A549 (cell line): ENCODE data around the gene ABCB4. TPM values are rescaled to one million over a fixed set of nuclear protein-coding genes. Genes with fewer than 3 reads are reported as not detected.

Experiments
- ATAC-seq, 2 experiments: fragments of 200-7000 bp in 1 of 2; fragments of >200 bp in 1 of 2; cut with Nextera tagmentation in 1 of 2; cut with Tn5 transposase in 1 of 2; 3 replicates each; pipeline versions ENCODE4 v1.8.0 to v1.9.1; 2018 to 2020; ENCODE audit warnings: mild to moderate bottlenecking in 1 of 2, moderate library complexity in 1 of 2
- CTCF ChIA-PET: fragments of 300-600 bp; sonication (Branson Sonifier 250); formaldehyde crosslinking; extraction: SDS; loops from one replicate; lab custom pipeline; 2021; ENCODE audit warnings: antibody characterized with exemption, inconsistent platforms; lab: Yijun Ruan, JAX
- POLR2A ChIA-PET: fragments of 350-600 bp; formaldehyde crosslinking; extraction: SDS; loops from one replicate; lab custom pipeline; 2021; ENCODE audit warnings: antibody characterized with exemption, inconsistent platforms; lab: Yijun Ruan, JAX
- DNase-seq, 2 experiments: peaks; one replicate each; pipeline versions ENCODE4 v3.0.0 to v3.0.0-alpha.2; 2011 to 2016; ENCODE audit warnings: low read depth in 1 of 2, low spot score in 1 of 2
- FAIRE-seq: peaks from 2 replicates; lab custom pipeline; 2011; peaks lifted over from hg19 to GRCh38; lab: Jason Lieb, UNC
- H3K27ac ChIP-seq, 2 experiments: fragments of >200 bp; sonication (Bioruptor Twin); formaldehyde crosslinking; 3 replicates each; pipeline ENCODE4 v1.5.1; 2016 to 2017
- H3K4me1 ChIP-seq: fragments of >200 bp; sonication (Bioruptor Twin); formaldehyde crosslinking; 3 replicates; pipeline ENCODE4 v1.6.1; 2016
- H3K4me2 ChIP-seq: fragments of >200 bp; sonication (Bioruptor Twin); formaldehyde crosslinking; 3 replicates; pipeline ENCODE4 v1.6.1; 2016
- H3K4me3 ChIP-seq: fragments of >200 bp; sonication (Bioruptor Twin); formaldehyde crosslinking; 3 replicates; pipeline ENCODE4 v1.5.1; 2016
- H3K9me3 ChIP-seq: fragments of >200 bp; sonication (Bioruptor Twin); formaldehyde crosslinking; 3 replicates; pipeline ENCODE4 v1.6.1; 2016
- CHD2 ChIP-seq: fragments of 150-350 bp; IDR thresholded peaks from 2 replicates; pipeline ENCODE4 v1.6.1; 2014; ENCODE audit warnings: low read length; ENCODE audit not compliant: partially characterized antibody
- CHD4 ChIP-seq: fragments of 200-600 bp; sonication (generic); IDR thresholded peaks from 2 replicates; pipeline ENCODE4 v1.6.1; 2016; ENCODE audit warnings: antibody characterized with exemption, mild to moderate bottlenecking, borderline replicate concordance
- EHMT2 ChIP-seq: fragments of 200-600 bp; sonication (generic); IDR thresholded peaks from 2 replicates; pipeline ENCODE4 v1.6.1; 2016; ENCODE audit warnings: antibody characterized with exemption, low read depth, mild to moderate bottlenecking, moderate library complexity
- EP300 ChIP-seq, 2 experiments: fragments of >200 bp; sonication (Bioruptor Twin); formaldehyde crosslinking; IDR thresholded peaks; 2 replicates in 1 of 2; 3 replicates in 1 of 2; pipeline ENCODE4 v1.6.1; 2016 to 2017
- ESRRA ChIP-seq: fragments of 150-350 bp; IDR thresholded peaks from 2 replicates; pipeline ENCODE4 v1.6.1; 2014; ENCODE audit warnings: mild to moderate bottlenecking, low read length, borderline replicate concordance
- FOXS1 ChIP-seq: fragments of 250-450 bp; sonication (Bioruptor Pico); IDR thresholded peaks from 2 replicates; pipeline ENCODE4 v1.5.0; 2020; ENCODE audit warnings: mild to moderate bottlenecking, moderate library complexity
- HDAC2 ChIP-seq: fragments of 200-600 bp; sonication (generic); IDR thresholded peaks from 2 replicates; pipeline ENCODE4 v1.6.1; 2016
- HES2 ChIP-seq: fragments of >200 bp; sonication (Bioruptor Twin); formaldehyde crosslinking; IDR thresholded peaks from 2 replicates; pipeline ENCODE4 v1.6.1; 2016
- HOXB5 ChIP-seq: fragments of 250-450 bp; sonication (Bioruptor Pico); IDR thresholded peaks from 2 replicates; pipeline ENCODE4 v1.5.0; 2020; ENCODE audit warnings: mild to moderate bottlenecking, moderate library complexity
- JUN ChIP-seq, 2 experiments: fragments of >200 bp; sonication (Bioruptor Twin); formaldehyde crosslinking; IDR thresholded peaks; 2 replicates in 1 of 2; 3 replicates in 1 of 2; pipeline ENCODE4 v1.6.1; 2016 to 2017
- JUNB ChIP-seq: fragments of >200 bp; sonication (Bioruptor Twin); formaldehyde crosslinking; IDR thresholded peaks from 2 replicates; pipeline ENCODE4 v1.6.1; 2016
- MAFK ChIP-seq: fragments of 450-650 bp; IDR thresholded peaks from 2 replicates; pipeline ENCODE4 v1.6.1; 2014; ENCODE audit not compliant: partially characterized antibody
- MAZ ChIP-seq: fragments of 150-350 bp; IDR thresholded peaks from 2 replicates; pipeline ENCODE4 v1.6.1; 2014; ENCODE audit warnings: antibody characterized with exemption, low read depth, low read length, borderline replicate concordance
- NFE2L2 ChIP-seq: fragments of 150-350 bp; conservative IDR thresholded peaks from 2 replicates; pipeline ENCODE4 v1.6.1; 2014; ENCODE audit warnings: low read length
- PHF8 ChIP-seq: fragments of 200-600 bp; sonication (generic); IDR thresholded peaks from 2 replicates; pipeline ENCODE4 v1.6.1; 2016; ENCODE audit warnings: low read depth, mild to moderate bottlenecking, antibody characterized with exemption, moderate library complexity, borderline replicate concordance
- POLR2AphosphoS2 ChIP-seq: conservative IDR thresholded peaks from 2 replicates; pipeline ENCODE4 v1.6.1; 2012; ENCODE audit warnings: low read length, improper control_type of control experiment, inconsistent platforms
- RAD21 ChIP-seq, 2 experiments: fragments of >200 bp in 1 of 2; sonication (Bioruptor Twin) in 1 of 2; formaldehyde crosslinking in 1 of 2; IDR thresholded peaks in 1 of 2; conservative IDR thresholded peaks in 1 of 2; 2 replicates in 1 of 2; 3 replicates in 1 of 2; pipeline ENCODE4 v1.6.1; 2012 to 2018; ENCODE audit warnings: inconsistent platforms in 1 of 2
- RCOR1 ChIP-seq: fragments of 150-350 bp; IDR thresholded peaks from 2 replicates; pipeline ENCODE4 v1.6.1; 2014; ENCODE audit warnings: antibody characterized with exemption, low read length, low read depth
- RNF2 ChIP-seq: fragments of 200-600 bp; sonication (generic); IDR thresholded peaks from 2 replicates; pipeline ENCODE4 v1.6.1; 2016; ENCODE audit warnings: low read depth, mild to moderate bottlenecking, antibody characterized with exemption, moderate library complexity, borderline replicate concordance
- SMC3 ChIP-seq: fragments of >200 bp; sonication (Bioruptor Twin); formaldehyde crosslinking; IDR thresholded peaks from 3 replicates; pipeline ENCODE4 v1.6.1; 2018; ENCODE audit warnings: inconsistent platforms
- USF2 ChIP-seq: fragments of 450-650 bp; IDR thresholded peaks from 2 replicates; pipeline ENCODE4 v1.6.1; 2014; ENCODE audit warnings: antibody characterized with exemption
- ZC3H11A ChIP-seq: fragments of 450-650 bp; IDR thresholded peaks from 2 replicates; pipeline ENCODE4 v1.6.1; 2014; ENCODE audit warnings: antibody characterized with exemption, mild to moderate bottlenecking
- ZNF302 ChIP-seq: fragments of 250-450 bp; sonication (Bioruptor Pico); IDR thresholded peaks from 2 replicates; pipeline ENCODE4 v1.9.0; 2021; ENCODE audit warnings: inconsistent platforms, mild to moderate bottlenecking, moderate library complexity
- ZSCAN20 ChIP-seq: fragments of 250-450 bp; sonication (Bioruptor Pico); IDR thresholded peaks from 2 replicates; pipeline ENCODE4 v1.8.0; 2022; ENCODE audit warnings: mild to moderate bottlenecking, moderate library complexity
- WGBS: methylation state at CpG from one replicate; pipeline ENCODE4 v1.1.6; 2017; ENCODE audit errors: missing lambda C conversion rate; 5-methylcytosine and 5-hydroxymethylcytosine counted together
- polyA plus RNA-seq, 4 experiments: library from polyadenylated mRNA; depleted of rRNA in 3 of 4; stranded (reverse); fragments of >200 nt; fragmentation: RNase III in 1 of 4; extraction: RNeasy Plus Mini Kit Qiagen cat#74134 plus additional on column Dnase treatment in 1 of 4; gene quantifications; 2 replicates in 3 of 4; 3 replicates in 1 of 4; pipeline ENCODE4 v1.2.3, GENCODE V29; 2011 to 2017
- TF ChIP-seq, protein P1 (sequence below): fragments of 150-350 bp; IDR thresholded peaks from 2 replicates; pipeline ENCODE4 v1.6.1; 2014; ENCODE audit warnings: low read depth, mild to moderate bottlenecking, low read length

ABCB4 gene
- polyA plus RNA-seq, 2 of the 4 experiments (the other 2 are of a cell fraction) = 0.12 TPM; not detected in 1

DNA sequence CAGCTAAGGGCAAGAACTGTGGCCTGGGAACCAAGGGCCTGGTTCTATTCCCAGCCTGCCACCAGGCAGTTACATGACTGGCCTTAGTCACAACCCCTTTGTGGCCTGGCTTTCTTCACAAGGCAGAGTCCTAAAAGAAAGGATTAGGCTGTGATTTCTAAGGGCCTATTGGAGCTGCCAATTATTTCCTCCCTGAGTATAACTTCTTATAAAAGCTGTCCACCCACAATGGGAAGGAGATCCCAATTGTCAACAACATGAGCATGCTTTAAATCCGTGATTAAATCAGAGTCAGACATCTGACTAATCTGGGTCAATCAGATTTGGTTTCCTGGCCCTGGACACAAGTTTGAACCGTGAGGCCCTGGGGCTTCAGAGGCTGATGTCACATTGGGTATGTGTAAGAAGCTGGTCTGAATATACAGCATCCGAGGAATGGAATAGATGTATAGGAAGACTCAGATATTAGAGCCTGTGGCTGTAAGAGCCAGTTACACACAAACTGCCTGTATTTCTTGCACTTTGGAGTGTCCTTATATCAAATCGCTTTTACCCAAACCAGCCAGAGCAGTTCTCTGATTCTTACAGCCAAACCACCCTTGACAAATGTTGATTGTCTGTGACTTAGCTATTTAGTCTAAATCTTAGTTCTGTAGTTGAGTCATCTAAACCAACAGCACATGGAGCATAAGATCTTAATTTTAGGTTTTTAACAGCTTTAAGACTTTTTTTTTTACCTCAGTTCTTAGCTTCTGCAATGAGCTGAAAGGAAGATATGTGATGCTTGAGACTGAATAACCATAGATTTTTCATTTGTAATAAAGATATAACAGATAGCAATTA is 61.3 kb downstream of the ABCB4 start (continued):
- TF ChIP-seq, protein P1, sequence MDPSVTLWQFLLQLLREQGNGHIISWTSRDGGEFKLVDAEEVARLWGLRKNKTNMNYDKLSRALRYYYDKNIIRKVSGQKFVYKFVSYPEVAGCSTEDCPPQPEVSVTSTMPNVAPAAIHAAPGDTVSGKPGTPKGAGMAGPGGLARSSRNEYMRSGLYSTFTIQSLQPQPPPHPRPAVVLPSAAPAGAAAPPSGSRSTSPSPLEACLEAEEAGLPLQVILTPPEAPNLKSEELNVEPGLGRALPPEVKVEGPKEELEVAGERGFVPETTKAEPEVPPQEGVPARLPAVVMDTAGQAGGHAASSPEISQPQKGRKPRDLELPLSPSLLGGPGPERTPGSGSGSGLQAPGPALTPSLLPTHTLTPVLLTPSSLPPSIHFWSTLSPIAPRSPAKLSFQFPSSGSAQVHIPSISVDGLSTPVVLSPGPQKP = no peak
- TF ChIP-seq SMC3 (no peak), PHF8 (no peak), RCOR1 (no peak), USF2 (no peak), ZNF302 (CRISPR knock-in tag) (no peak), NFE2L2 (no peak), RNF2 (no peak), EP300 (IDR thresholded peaks at IDR 0.05) (no peak), CHD4 (no peak), ZSCAN20 (CRISPR knock-in tag) (no peak), MAZ (no peak), ESRRA (no peak), RAD21 (conservative IDR thresholded peaks at IDR 0.05 in 1 of 2, IDR thresholded peaks at IDR 0.05 in 1 of 2) (no peak), ZC3H11A (no peak)

GRCh38 chr7:87413029-87413428 is 62.5 kb downstream of the ABCB4 start:
- H3K4me2 ChIP-seq = no peak overlapping the region
- H3K4me1 ChIP-seq = peaks cover 20% of the 10 kb centered on the region; the same call in 2 of the 3 replicates
- 85% methylated on average over 1 of the region's 1 CpG for WGBS
- no peaks in the 10 kb centered on the region for H3K9me3 ChIP-seq
- H3K4me3 ChIP-seq = no peak overlapping the region
- TF ChIP-seq JUNB = no peak
- TF ChIP-seq RNF2 = no peak
- ChIA-PET CTCF (interaction anchor here (1.1 to 9.2 kb wide), 3 partner anchors 9 to 98 kb away, joined by 3 to 195 read pairs (median 7); no protein-coding TSS in a partner anchor), POLR2A (no interaction called here)
- DNase-seq (no peak), ATAC-seq (no peak), FAIRE-seq (no peak)
- no peak overlapping the region for H3K27ac ChIP-seq

DNA sequence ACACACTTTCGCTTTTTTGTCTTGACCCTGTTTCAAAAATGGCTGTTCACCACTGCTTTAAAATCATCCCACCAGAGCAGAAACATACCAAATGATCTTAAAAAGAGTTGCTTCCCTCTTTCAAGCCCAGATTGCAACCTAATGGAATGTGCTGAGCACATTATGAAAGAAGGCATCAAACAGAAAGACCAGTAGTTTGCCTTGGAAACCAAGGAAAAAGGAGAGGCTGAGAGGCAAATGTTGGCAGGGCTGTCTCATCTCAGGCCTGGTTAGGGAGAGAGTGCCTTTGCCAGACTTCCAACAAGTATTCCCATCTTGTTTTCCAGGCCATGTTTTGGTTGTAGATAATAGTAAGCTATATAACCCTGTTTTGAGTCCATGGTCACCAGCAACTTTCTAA is 64.3 kb downstream of the ABCB4 start:
- Histone ChIP-seq H3K9me3 (no peaks in the 10 kb centered on the region), H3K4me3 (no peak overlapping the region), H3K4me1 (peaks cover 20% of the 10 kb centered on the region; the same call in 2 of the 3 replicates), H3K4me2 (no peak overlapping the region), H3K27ac (no peak overlapping the region)
- 85% methylated on average over 1 of the region's 1 CpG for WGBS
- DNase-seq (no peak), FAIRE-seq (no peak), ATAC-seq (no peak)
- POLR2A ChIA-PET = no interaction called here
- TF ChIP-seq USF2 = no peak
- no peak for TF ChIP-seq HDAC2
- TF ChIP-seq PHF8 = no peak
- no peak for TF ChIP-seq ZSCAN20 (CRISPR knock-in tag)
- no peak for TF ChIP-seq CHD2
- no peak for TF ChIP-seq POLR2AphosphoS2
- no peak for TF ChIP-seq MAFK
- TF ChIP-seq FOXS1 = no peak
- TF ChIP-seq ZC3H11A = no peak
- no peak for TF ChIP-seq HOXB5 (CRISPR knock-in tag)
- TF ChIP-seq JUNB = no peak
- TF ChIP-seq EHMT2 = no peak
- no peak for TF ChIP-seq JUN (IDR thresholded peaks at IDR 0.05)
- TF ChIP-seq CHD4 = no peak
- TF ChIP-seq HES2 = no peak
- no peak for TF ChIP-seq ZNF302 (CRISPR knock-in tag)
- TF ChIP-seq RCOR1 = no peak
- CTCF ChIA-PET = no interaction called here
